DND-41 (cell line): ENCODE data around the gene SELENOH.
A peak's percentile ranks its signal among the peaks of the same experiment; 100 is the strongest.

ENCODE experiments used
- ATAC-seq: fragments of 200-7000 bp; cut with Tn5 transposase; 3 replicates; pipeline ENCODE4 v1.9.1; 2021; ENCODE audit warnings: low read depth; ENCODE audit not compliant: insufficient read depth
- DNase-seq: peaks from one replicate; pipeline ENCODE4 v3.0.0-alpha.2; 2020
- H2AFZ ChIP-seq: 2 replicates; pipeline ENCODE4 v1.6.0; 2012; ENCODE audit warnings: low read depth, low read length
- H3K27ac ChIP-seq: 2 replicates; pipeline ENCODE4 v1.5.1; 2012; ENCODE audit warnings: low read length, inconsistent platforms
- H3K27me3 ChIP-seq: fragments of 200-600 bp; sonication (generic); 2 replicates; pipeline ENCODE4 v1.6.0; 2012; ENCODE audit warnings: low read length, mild to moderate bottlenecking, inconsistent platforms; ENCODE audit not compliant: insufficient read depth, poor library complexity
- H3K36me3 ChIP-seq: 2 replicates; pipeline ENCODE4 v1.5.1; 2012; ENCODE audit warnings: low read length, inconsistent platforms; ENCODE audit not compliant: insufficient read depth
- H3K4me1 ChIP-seq: 2 replicates; pipeline ENCODE4 v1.5.1; 2012; ENCODE audit warnings: mild to moderate bottlenecking, low read length; ENCODE audit not compliant: insufficient read depth
- H3K4me2 ChIP-seq: 2 replicates; pipeline ENCODE4 v1.6.0; 2012; ENCODE audit warnings: mild to moderate bottlenecking, moderate library complexity, low read length, inconsistent platforms; ENCODE audit not compliant: insufficient read depth
- H3K4me3 ChIP-seq, 2 experiments: fragments of 200-600 bp in 1 of 2; shearing (Covaris generic) in 1 of 2; 2 replicates each; pipeline ENCODE4 v1.5.1; 2012 to 2016; ENCODE audit warnings: inconsistent platforms in 2 of 2, low read length in 2 of 2, mild to moderate bottlenecking in 2 of 2, low read depth in 1 of 2, moderate library complexity in 1 of 2
- H3K79me2 ChIP-seq: 2 replicates; pipeline ENCODE4 v1.6.0; 2012; ENCODE audit warnings: low read length, inconsistent platforms; ENCODE audit not compliant: insufficient read depth
- H3K9ac ChIP-seq: 2 replicates; pipeline ENCODE4 v1.6.0; 2012; ENCODE audit warnings: low read depth, mild to moderate bottlenecking, inconsistent platforms, low read length, moderate library complexity
- H3K9me3 ChIP-seq: 2 replicates; pipeline ENCODE4 v1.5.1; 2012; ENCODE audit warnings: low read length, moderate library complexity, mild to moderate bottlenecking, inconsistent platforms; ENCODE audit not compliant: insufficient read depth, severe bottlenecking
- H4K20me1 ChIP-seq: 2 replicates; pipeline ENCODE4 v1.6.0; 2012; ENCODE audit warnings: low read length; ENCODE audit not compliant: insufficient read depth
- CTCF ChIP-seq: IDR thresholded peaks from 2 replicates; pipeline ENCODE4 v1.5.1; 2012; ENCODE audit warnings: borderline replicate concordance, low read length, moderate library complexity, mild to moderate bottlenecking; ENCODE audit not compliant: poor library complexity, severe bottlenecking; ENCODE audit errors: extremely low read depth
- EZH2 ChIP-seq: IDR thresholded peaks from 3 replicates; pipeline ENCODE4 v1.6.1; 2012; ENCODE audit warnings: borderline replicate concordance, low read depth, mild to moderate bottlenecking, moderate library complexity, low read length, inconsistent platforms; ENCODE audit not compliant: severe bottlenecking

SELENOH gene

GRCh38 chr11:57741132-57742086, at the start of gene SELENOH:
SELENOH (plus strand) TSS chr11:57741491; CDS start chr11:57741596, 105 bp downstream.
- Histone ChIP-seq H3K4me2 (peak within 1 kb of the TSS; percentile 92), H3K4me3 (peak within 1 kb of the TSS; percentile 68 to 76), H3K4me1 (peaks cover 27% of the 10 kb centered on the region), H3K27me3 (no peaks in the 10 kb centered on the region), H4K20me1 (peaks cover 8% of the 10 kb centered on the region; the same call in 1 of the 2 replicates), H2AFZ (peak within 1 kb of the TSS; percentile 95), H3K9me3 (no peaks in the 10 kb centered on the region), H3K27ac (peak within 1 kb of the TSS; percentile 87), H3K79me2 (peaks cover 38% of the 10 kb centered on the region), H3K9ac (peak within 1 kb of the TSS; percentile 91), H3K36me3 (peaks cover 70% of the 10 kb centered on the region)
- ATAC-seq (peak; percentile 94), DNase-seq (peak; percentile 99)
- TF ChIP-seq EZH2 (no peak), CTCF (no peak)

- Histone ChIP-seq H3K4me1 (no peaks in the 10 kb centered on the region), H3K4me3 (no peak overlapping the region), H3K27me3 (no peaks in the 10 kb centered on the region), H3K4me2 (no peak overlapping the region), H4K20me1 (no peaks in the 10 kb centered on the region), H3K27ac (no peak overlapping the region), H3K79me2 (peaks cover 3% of the 10 kb centered on the region; the same call in 1 of the 2 replicates), H3K9ac (no peak overlapping the region), H3K9me3 (no peaks in the 10 kb centered on the region), H2AFZ (no peak overlapping the region), H3K36me3 (peaks cover 85% of the 10 kb centered on the region)
- no peak for TF ChIP-seq EZH2
- no peak for TF ChIP-seq CTCF
- ATAC-seq: peak; percentile 28; the same call in 2 of the 3 replicates
- no peak for DNase-seq
Measured at GRCh38 chr11:57698843-57699365, 42.4 kb upstream of the SELENOH start.

GRCh38 chr11:57699813-57700212, 41.5 kb upstream of the SELENOH start:
- Histone ChIP-seq H3K4me1 (no peaks in the 10 kb centered on the region), H3K27me3 (no peaks in the 10 kb centered on the region), H3K9ac (no peak overlapping the region), H3K4me3 (no peak overlapping the region), H2AFZ (no peak overlapping the region), H3K4me2 (no peak overlapping the region), H3K9me3 (no peaks in the 10 kb centered on the region), H3K27ac (no peak overlapping the region), H4K20me1 (0 out of 2 replicates have a peak, but pooled peaks cover 2% of the 10 kb centered on the region), H3K79me2 (peaks cover 4% of the 10 kb centered on the region; the same call in 1 of the 2 replicates), H3K36me3 (peaks cover 85% of the 10 kb centered on the region)
- no peak for DNase-seq
- ATAC-seq: no peak
- TF ChIP-seq EZH2 (no peak), CTCF (no peak)
